GM12878 (cell line): Measurements from ENCODE around the gene HMGB1. TPM values are rescaled to one million over a fixed set of nuclear protein-coding genes. Genes with fewer than 3 reads are reported as not detected.

Source experiments
- BHLHE40 ChIP-seq, 2 experiments: fragments of 450-650 bp in 1 of 2; IDR thresholded peaks; 2 replicates each; pipeline ENCODE4 v1.6.1; 2011 to 2017; ENCODE audit warnings: low read depth in 2 of 2, borderline replicate concordance in 1 of 2, improper control_type of control experiment in 1 of 2, low read length in 1 of 2, mild to moderate bottlenecking in 1 of 2
- BRCA1 ChIP-seq: IDR thresholded peaks from 2 replicates; pipeline ENCODE4 v1.6.1; 2011; ENCODE audit warnings: low read depth, low read length, improper control_type of control experiment
- CBX3 ChIP-seq: fragments of 200-600 bp; sonication (generic); IDR thresholded peaks from 2 replicates; pipeline ENCODE4 v1.6.1; 2016; ENCODE audit warnings: low read depth, borderline replicate concordance
- CEBPB ChIP-seq, 2 experiments: fragments of 150-350 bp in 1 of 2; IDR thresholded peaks; 2 replicates each; pipeline ENCODE4 v1.6.1; 2012 to 2014; ENCODE audit warnings: low read depth in 2 of 2, low read length in 2 of 2, borderline replicate concordance in 1 of 2, inconsistent platforms in 1 of 2
- FOS ChIP-seq: IDR thresholded peaks from 3 replicates; pipeline ENCODE4 v1.6.1; 2011; ENCODE audit warnings: borderline replicate concordance; ENCODE audit not compliant: insufficient read length; ENCODE audit errors: extremely low read depth
- FOXM1 ChIP-seq: IDR thresholded peaks from 2 replicates; pipeline ENCODE4 v1.6.1; 2012; ENCODE audit warnings: low read depth, mild to moderate bottlenecking, inconsistent platforms, low read length, moderate library complexity
- GABPA ChIP-seq: IDR thresholded peaks from 2 replicates; pipeline ENCODE4 v1.6.1; 2014; ENCODE audit warnings: antibody characterized with exemption, low read depth, mild to moderate bottlenecking, inconsistent platforms
- IRF3 ChIP-seq: fragments of 450-650 bp; IDR thresholded peaks from 2 replicates; pipeline ENCODE4 v1.6.1; 2014; ENCODE audit warnings: mild to moderate bottlenecking
- KAT2A ChIP-seq: conservative IDR thresholded peaks from 2 replicates; pipeline ENCODE4 v1.6.1; 2011; ENCODE audit warnings: low read depth, low read length; ENCODE audit not compliant: control insufficient read depth
- KLF5 ChIP-seq: fragments of 450-650 bp; IDR thresholded peaks from 2 replicates; pipeline ENCODE4 v1.6.1; 2014; ENCODE audit warnings: mild to moderate bottlenecking; ENCODE audit not compliant: partially characterized antibody
- LARP7 ChIP-seq: fragments of 450-650 bp; IDR thresholded peaks from 2 replicates; pipeline ENCODE4 v1.6.1; 2017; ENCODE audit warnings: mild to moderate bottlenecking
- MLLT1 ChIP-seq: fragments of 450-650 bp; IDR thresholded peaks from 2 replicates; pipeline ENCODE4 v1.6.1; 2016; ENCODE audit warnings: mild to moderate bottlenecking
- MTA2 ChIP-seq: fragments of 450-650 bp; IDR thresholded peaks from 2 replicates; pipeline ENCODE4 v1.6.1; 2016; ENCODE audit warnings: low read depth, mild to moderate bottlenecking, moderate library complexity
- PAX8 ChIP-seq: fragments of 450-650 bp; IDR thresholded peaks from 2 replicates; pipeline ENCODE4 v1.6.1; 2017; ENCODE audit warnings: mild to moderate bottlenecking, moderate library complexity
- PBX3 ChIP-seq: IDR thresholded peaks from 2 replicates; pipeline ENCODE4 v1.6.1; 2011; ENCODE audit warnings: mild to moderate bottlenecking, low read depth, low read length, moderate library complexity; ENCODE audit not compliant: insufficient replicate concordance
- POLR2AphosphoS2 ChIP-seq: IDR thresholded peaks from 2 replicates; pipeline ENCODE4 v1.6.1; 2011; ENCODE audit warnings: low read depth, mild to moderate bottlenecking, low read length, improper control_type of control experiment, moderate library complexity
- RBBP5 ChIP-seq: fragments of 200-600 bp; sonication (generic); conservative IDR thresholded peaks from 2 replicates; pipeline ENCODE4 v1.6.1; 2016
- RELA ChIP-seq: fragments of 450-650 bp; IDR thresholded peaks from 2 replicates; pipeline ENCODE4 v1.8.0; 2014; ENCODE audit warnings: borderline replicate concordance; ENCODE audit not compliant: partially characterized antibody
- STAT1 ChIP-seq: fragments of 450-650 bp; conservative IDR thresholded peaks from 2 replicates; pipeline ENCODE4 v1.6.1; 2014; ENCODE audit warnings: antibody characterized with exemption, mild to moderate bottlenecking
- TCF3 ChIP-seq: IDR thresholded peaks from 2 replicates; pipeline ENCODE4 v1.6.1; 2012; ENCODE audit warnings: low read depth, mild to moderate bottlenecking, low read length, borderline replicate concordance; ENCODE audit not compliant: insufficient read depth
- USF1 ChIP-seq: IDR thresholded peaks from 2 replicates; pipeline ENCODE4 v1.6.1; 2011; ENCODE audit warnings: borderline replicate concordance, low read depth, mild to moderate bottlenecking, moderate library complexity, mixed read lengths, low read length; ENCODE audit not compliant: insufficient read depth; ENCODE audit errors: extremely low read length
- USF2 ChIP-seq: IDR thresholded peaks from 2 replicates; pipeline ENCODE4 v1.6.1; 2011; ENCODE audit warnings: low read depth, low read length, improper control_type of control experiment, borderline replicate concordance
- YBX1 ChIP-seq: fragments of 450-650 bp; IDR thresholded peaks from 2 replicates; pipeline ENCODE4 v1.6.1; 2016; ENCODE audit warnings: antibody characterized with exemption
- YY1 ChIP-seq: IDR thresholded peaks from 2 replicates; pipeline ENCODE4 v1.6.1; 2011; ENCODE audit warnings: low read depth, mild to moderate bottlenecking, low read length
- ZSCAN29 ChIP-seq: fragments of 450-650 bp; IDR thresholded peaks from 2 replicates; pipeline ENCODE4 v1.6.1; 2017; ENCODE audit warnings: mild to moderate bottlenecking, moderate library complexity
- polyA plus RNA-seq, 11 experiments: library from polyadenylated mRNA; depleted of rRNA in 4 of 11; unstranded in 6 of 11; stranded (reverse) in 5 of 11; fragments of >200 nt; fragmentation: Nextera tagmentation in 4 of 11; fragmentation: Illumina TruSeq in 1 of 11; extraction: Ambion mirVana in 4 of 11; extraction: Trizol in 1 of 11; gene quantifications; 1 replicate in 1 of 11; 2 replicates in 10 of 11; pipeline versions ENCODE4 v1.2.1 to v1.2.3, GENCODE V29; 2011 to 2016; ENCODE audit warnings: inconsistent platforms in 2 of 11, missing spikeins in 2 of 11, low read depth in 1 of 11
- total RNA-seq, 4 experiments: library from RNA; depleted of rRNA in 3 of 4; stranded (reverse); fragments of >200 nt in 3 of 4; fragmentation: Illumina TruSeq in 1 of 4; extraction: Trizol in 1 of 4; gene quantifications; 2 replicates each; pipeline versions ENCODE4 v1.2.1 to v1.2.3, GENCODE V29; 2013 to 2021

The HMGB1 gene
- total and polyA plus RNA-seq, 10 of the 15 experiments (the other 5 are each of a cell fraction or from before 2014, with no cell fraction given): 365 to 2,529 (median 1,396) TPM

- TF ChIP-seq MLLT1 (no peak), CBX3 (no peak), RELA (peak; percentile 50), CEBPB (IDR thresholded peaks at IDR 0.05; ENCODE audit: borderline replicate concordance in 1 of 2, low read depth in 2 of 2, low read length in 2 of 2) (no peak), FOS (no peak), USF1 (no peak), KAT2A (no peak), PAX8 (no peak), RBBP5 (no peak), YBX1 (no peak), PBX3 (no peak), LARP7 (peak; percentile 99), USF2 (no peak), POLR2AphosphoS2 (0 out of 2 replicates have a peak, but pooled peaks have one; percentile 51), MTA2 (no peak), FOXM1 (no peak), GABPA (no peak), STAT1 (0 out of 2 replicates have a peak, but pooled peaks have one; percentile 68), KLF5 (no peak), BHLHE40 (IDR thresholded peaks at IDR 0.05; ENCODE audit: borderline replicate concordance in 1 of 2, low read depth in 2 of 2, low read length in 1 of 2) (peak; percentile 68 to 91; a peak in 3 of 4 replicates), YY1 (peak; percentile 96), BRCA1 (no peak), TCF3 (no peak), IRF3 (no peak), ZSCAN29 (0 out of 2 replicates have a peak, but pooled peaks have one; percentile 26)
These were observed 1.0 kb downstream of the HMGB1 start (continued) for GRCh38 chr13:30464496-30465342.
